Measurements from ENCODE around the gene CDC26. TPM values are rescaled to one million over a fixed set of nuclear protein-coding genes. Genes with fewer than 3 reads are reported as not detected.
A peak's percentile ranks its signal among the peaks of the same experiment; 100 is the strongest.
"Not testable (repeated sequence)": the region's sequence is repeated elsewhere in the genome, so short reads cannot be mapped to it uniquely, and the experiment has no call there.

CDC26 gene
- total and polyA plus RNA-seq, 10 of the 15 experiments (the other 5 are each of a cell fraction or from before 2014, with no cell fraction given): 28.2 to 156 (median 61.5) TPM

DNA sequence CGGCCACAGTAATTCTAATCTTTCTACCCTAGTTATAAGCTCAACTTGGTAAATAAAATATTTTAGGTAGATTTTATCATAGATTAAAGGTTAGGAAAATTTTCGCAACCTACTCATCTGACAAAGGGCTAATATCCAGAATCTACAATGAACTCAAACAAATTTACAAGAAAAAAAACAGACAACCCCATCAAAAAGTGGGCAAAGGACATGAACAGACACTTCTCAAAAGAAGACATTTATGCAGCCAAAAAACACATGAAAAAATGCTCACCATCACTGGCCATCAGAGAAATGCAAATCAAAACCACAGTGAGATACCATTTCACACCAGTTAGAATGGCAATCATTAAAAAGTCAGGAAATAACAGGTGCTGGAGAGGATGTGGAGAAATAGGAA is 25.7 kb downstream of the CDC26 start:
- H3K4me3 ChIP-seq; POLR2A ChIA-PET; FAIRE-seq; H3K4me2 ChIP-seq (ENCODE audit: control insufficient read depth, insufficient read depth); BruUV-seq (replicated peaks); H3K79me2 ChIP-seq (ENCODE audit: control insufficient read depth, insufficient read depth, low read length); H3K9ac ChIP-seq (ENCODE audit: control insufficient read depth, insufficient read depth, low read length); RAD21 ChIA-PET (ENCODE audit: unreplicated experiment); H3K9me3 ChIP-seq (replicated peaks; ENCODE audit: control insufficient read depth, insufficient read depth, low read length); H2AFZ ChIP-seq (ENCODE audit: control insufficient read depth, low read depth, low read length); DNase-seq (ENCODE audit: low read depth, low spot score); in situ Hi-C loops (cut with MboI); intact Hi-C loops (cut with micrococcal nuclease; ENCODE audit: unreplicated experiment); H3K27me3 ChIP-seq (replicated peaks in 1 of 2; ENCODE audit: control insufficient read depth in 2 of 2, insufficient read depth in 2 of 2, low read length in 1 of 2); CTCF ChIA-PET; H4K20me1 ChIP-seq (ENCODE audit: control insufficient read depth, insufficient read depth); H3K27ac ChIP-seq (ENCODE audit: control insufficient read depth, insufficient read depth); H3K36me3 ChIP-seq (ENCODE audit: control insufficient read depth in 2 of 2, insufficient read depth in 2 of 2, low read length in 1 of 2); ATAC-seq: not testable (repeated sequence)
- H3K4me1 ChIP-seq (ENCODE audit: control insufficient read depth, insufficient read depth, low read length): peaks cover 16% of the 10 kb centered on the region
- 100% methylated on average over 2 of the region's 2 CpGs for WGBS (ENCODE audit: insufficient coverage, insufficient replicate concordance, low lambda C conversion rate, missing lambda C conversion rate)
- SMC1A ChIA-PET (ENCODE audit: uncharacterized antibody, unreplicated experiment): interaction anchor here (1.5 kb wide), 1 partner anchor 23 kb away, joined by 3 read pairs; no protein-coding TSS in a partner anchor

- H2AFZ ChIP-seq (ENCODE audit: control insufficient read depth, low read depth, low read length): no peak overlapping the region
- FAIRE-seq (no peak), DNase-seq (ENCODE audit: low read depth, low spot score) (no peak), ATAC-seq (no peak)
- TF ChIP-seq SMAD1 (IDR thresholded peaks at IDR 0.05; ENCODE audit: low read depth, partially characterized antibody) (peak; percentile 56), LARP7 (IDR thresholded peaks at IDR 0.05) (no peak), KLF5 (IDR thresholded peaks at IDR 0.05; ENCODE audit: partially characterized antibody) (no peak)
- no TSS peak for BruUV-seq (replicated peaks)
- in situ Hi-C loops (cut with MboI) (no loop called here), intact Hi-C loops (cut with micrococcal nuclease; ENCODE audit: unreplicated experiment) (no loop called here)
- CTCF ChIA-PET: interaction anchor here (1.3 to 2.2 kb wide), 2 partner anchors 12 to 28 kb away, joined by 3 to 7 read pairs; partner anchors contain the start of genes CDC26 and PRPF4
- no peak overlapping the region for H3K4me3 ChIP-seq
- H3K9me3 ChIP-seq (replicated peaks; ENCODE audit: control insufficient read depth, insufficient read depth, low read length): no peaks in the 10 kb centered on the region
- SMC1A ChIA-PET (ENCODE audit: uncharacterized antibody, unreplicated experiment): interaction anchor here (1.6 kb wide), 1 partner anchor 28 kb away, joined by 7 read pairs; no protein-coding TSS in a partner anchor
- H3K4me2 ChIP-seq (ENCODE audit: control insufficient read depth, insufficient read depth): no peak overlapping the region
- H4K20me1 ChIP-seq (ENCODE audit: control insufficient read depth, insufficient read depth): no peaks in the 10 kb centered on the region
- no peaks in the 10 kb centered on the region for H3K36me3 ChIP-seq (ENCODE audit: control insufficient read depth in 2 of 2, insufficient read depth in 2 of 2, low read length in 1 of 2)
- H3K27ac ChIP-seq (ENCODE audit: control insufficient read depth, insufficient read depth): no peak overlapping the region
- H3K4me1 ChIP-seq (ENCODE audit: control insufficient read depth, insufficient read depth, low read length): peaks cover 16% of the 10 kb centered on the region
- no peak overlapping the region for H3K9ac ChIP-seq (ENCODE audit: control insufficient read depth, insufficient read depth, low read length)
- POLR2A ChIA-PET: interaction anchor here (0.7 kb wide), 1 partner anchor 15 kb away, joined by 5 read pairs; no protein-coding TSS in a partner anchor
- RAD21 ChIA-PET (ENCODE audit: unreplicated experiment): interaction anchor here (1.6 kb wide), 1 partner anchor 27 kb away, joined by 5 read pairs; the partner anchor contains the start of genes FKBP15 and SLC31A1
- no peaks in the 10 kb centered on the region for H3K27me3 ChIP-seq (replicated peaks in 1 of 2; ENCODE audit: control insufficient read depth in 2 of 2, insufficient read depth in 2 of 2, low read length in 1 of 2)
- no peaks in the 10 kb centered on the region; the same call in none of the 2 replicates for H3K79me2 ChIP-seq (ENCODE audit: control insufficient read depth, insufficient read depth, low read length)
Observed at GRCh38 chr9:113247640-113248039, 27.7 kb downstream of the CDC26 start.

Data from GM12878 (cell line).